ENCODE measurements around the gene MUC5AC.

The MUC5AC gene

GRCh38 chr11:1195682-1196515 is 38.1 kb downstream of the MUC5AC start:
- TF ChIP-seq, protein P1, sequence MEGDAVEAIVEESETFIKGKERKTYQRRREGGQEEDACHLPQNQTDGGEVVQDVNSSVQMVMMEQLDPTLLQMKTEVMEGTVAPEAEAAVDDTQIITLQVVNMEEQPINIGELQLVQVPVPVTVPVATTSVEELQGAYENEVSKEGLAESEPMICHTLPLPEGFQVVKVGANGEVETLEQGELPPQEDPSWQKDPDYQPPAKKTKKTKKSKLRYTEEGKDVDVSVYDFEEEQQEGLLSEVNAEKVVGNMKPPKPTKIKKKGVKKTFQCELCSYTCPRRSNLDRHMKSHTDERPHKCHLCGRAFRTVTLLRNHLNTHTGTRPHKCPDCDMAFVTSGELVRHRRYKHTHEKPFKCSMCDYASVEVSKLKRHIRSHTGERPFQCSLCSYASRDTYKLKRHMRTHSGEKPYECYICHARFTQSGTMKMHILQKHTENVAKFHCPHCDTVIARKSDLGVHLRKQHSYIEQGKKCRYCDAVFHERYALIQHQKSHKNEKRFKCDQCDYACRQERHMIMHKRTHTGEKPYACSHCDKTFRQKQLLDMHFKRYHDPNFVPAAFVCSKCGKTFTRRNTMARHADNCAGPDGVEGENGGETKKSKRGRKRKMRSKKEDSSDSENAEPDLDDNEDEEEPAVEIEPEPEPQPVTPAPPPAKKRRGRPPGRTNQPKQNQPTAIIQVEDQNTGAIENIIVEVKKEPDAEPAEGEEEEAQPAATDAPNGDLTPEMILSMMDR (IDR thresholded peaks at IDR 0.05; ENCODE audit: low read depth, low read length), result no peak
- TF ChIP-seq EZH2phosphoT487 (IDR thresholded peaks at IDR 0.05; ENCODE audit: low read depth), result no peak
- Histone ChIP-seq H2AFZ (ENCODE audit: low read depth, low read length) (no peak overlapping the region), H3K9ac (ENCODE audit: low read length) (no peak overlapping the region), H3K27me3 (ENCODE audit: low read depth, low read length) (no peaks in the 10 kb centered on the region), H3K4me3 (ENCODE audit: low read length) (no peak overlapping the region), H3K9me3 (ENCODE audit: insufficient read depth, low read length) (no peaks in the 10 kb centered on the region), H3K79me2 (ENCODE audit: low read length) (no peaks in the 10 kb centered on the region), H4K20me1 (ENCODE audit: insufficient read depth, low read length) (no peaks in the 10 kb centered on the region), H3K27ac (ENCODE audit: low read length) (no peak overlapping the region), H3K36me3 (replicated peaks; ENCODE audit: low read depth, low read length) (no peaks in the 10 kb centered on the region), H3K4me1 (ENCODE audit: low read length) (no peaks in the 10 kb centered on the region), H3K4me2 (ENCODE audit: low read length) (no peak overlapping the region)

GRCh38 chr11:1196516-1197391 is 39.0 kb downstream of the MUC5AC start:
- Histone ChIP-seq H3K27me3 (ENCODE audit: low read depth, low read length) (no peaks in the 10 kb centered on the region), H3K36me3 (replicated peaks; ENCODE audit: low read depth, low read length) (no peaks in the 10 kb centered on the region)

DNA sequence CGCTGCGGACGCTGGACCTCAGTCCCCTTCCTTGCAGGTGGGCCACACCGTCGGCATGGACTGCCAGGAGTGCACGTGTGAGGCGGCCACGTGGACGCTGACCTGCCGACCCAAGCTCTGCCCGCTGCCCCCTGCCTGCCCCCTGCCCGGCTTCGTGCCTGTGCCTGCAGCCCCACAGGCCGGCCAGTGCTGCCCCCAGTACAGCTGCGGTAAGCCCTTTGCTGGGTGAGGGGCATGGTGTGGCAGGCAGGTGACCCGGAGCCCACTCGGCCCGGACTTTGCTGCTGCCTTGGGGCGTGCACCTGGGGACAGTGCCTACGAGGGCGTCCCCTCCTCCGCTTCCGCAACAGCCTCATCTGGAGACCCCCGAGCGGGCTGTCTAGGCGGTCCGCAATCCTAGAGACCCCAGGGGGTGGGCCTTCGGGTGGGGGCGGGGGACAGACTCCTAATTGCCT is 39.7 kb downstream of the MUC5AC start:
- no peak overlapping the region for H3K27ac ChIP-seq (ENCODE audit: low read length)
- TF ChIP-seq EZH2phosphoT487 (IDR thresholded peaks at IDR 0.05; ENCODE audit: low read depth), result no peak
- TF ChIP-seq, protein P1 (IDR thresholded peaks at IDR 0.05; ENCODE audit: low read depth, low read length), result no peak
- H4K20me1 ChIP-seq (ENCODE audit: insufficient read depth, low read length), result no peaks in the 10 kb centered on the region
- H2AFZ ChIP-seq (ENCODE audit: low read depth, low read length), result no peak overlapping the region
- no peaks in the 10 kb centered on the region for H3K36me3 ChIP-seq (replicated peaks; ENCODE audit: low read depth, low read length)
- H3K4me1 ChIP-seq (ENCODE audit: low read length), result no peaks in the 10 kb centered on the region
- no peak overlapping the region for H3K4me2 ChIP-seq (ENCODE audit: low read length)
- H3K9me3 ChIP-seq (ENCODE audit: insufficient read depth, low read length), result no peaks in the 10 kb centered on the region
- no peaks in the 10 kb centered on the region for H3K79me2 ChIP-seq (ENCODE audit: low read length)
- no peak overlapping the region for H3K4me3 ChIP-seq (ENCODE audit: low read length)
- H3K27me3 ChIP-seq (ENCODE audit: low read depth, low read length), result no peaks in the 10 kb centered on the region
- no peak overlapping the region for H3K9ac ChIP-seq (ENCODE audit: low read length)

More at GRCh38 chr11:1196516-1197391, 39.0 kb downstream of the MUC5AC start:
- Histone ChIP-seq H4K20me1 (ENCODE audit: insufficient read depth, low read length) (no peaks in the 10 kb centered on the region), H3K27ac (ENCODE audit: low read length) (no peak overlapping the region), H3K4me1 (ENCODE audit: low read length) (no peaks in the 10 kb centered on the region), H3K9ac (ENCODE audit: low read length) (no peak overlapping the region), H3K9me3 (ENCODE audit: insufficient read depth, low read length) (no peaks in the 10 kb centered on the region), H3K79me2 (ENCODE audit: low read length) (no peaks in the 10 kb centered on the region), H3K4me3 (ENCODE audit: low read length) (no peak overlapping the region), H3K4me2 (ENCODE audit: low read length) (no peak overlapping the region), H2AFZ (ENCODE audit: low read depth, low read length) (no peak overlapping the region)
- no peak for TF ChIP-seq EZH2phosphoT487 (IDR thresholded peaks at IDR 0.05; ENCODE audit: low read depth)
- TF ChIP-seq, protein P1 (IDR thresholded peaks at IDR 0.05; ENCODE audit: low read depth, low read length), result no peak
